Measurements from ENCODE around the gene ZNF668. TPM values are rescaled to one million over a fixed set of nuclear protein-coding genes. Genes with fewer than 3 reads are reported as not detected.
A peak's percentile ranks its signal among the peaks of the same experiment; 100 is the strongest.

Gene ZNF668
- total and polyA plus RNA-seq, 2 donors (not counting 1 experiment from before 2014, with no cell fraction given): 8.1 to 12.1 TPM

DNA sequence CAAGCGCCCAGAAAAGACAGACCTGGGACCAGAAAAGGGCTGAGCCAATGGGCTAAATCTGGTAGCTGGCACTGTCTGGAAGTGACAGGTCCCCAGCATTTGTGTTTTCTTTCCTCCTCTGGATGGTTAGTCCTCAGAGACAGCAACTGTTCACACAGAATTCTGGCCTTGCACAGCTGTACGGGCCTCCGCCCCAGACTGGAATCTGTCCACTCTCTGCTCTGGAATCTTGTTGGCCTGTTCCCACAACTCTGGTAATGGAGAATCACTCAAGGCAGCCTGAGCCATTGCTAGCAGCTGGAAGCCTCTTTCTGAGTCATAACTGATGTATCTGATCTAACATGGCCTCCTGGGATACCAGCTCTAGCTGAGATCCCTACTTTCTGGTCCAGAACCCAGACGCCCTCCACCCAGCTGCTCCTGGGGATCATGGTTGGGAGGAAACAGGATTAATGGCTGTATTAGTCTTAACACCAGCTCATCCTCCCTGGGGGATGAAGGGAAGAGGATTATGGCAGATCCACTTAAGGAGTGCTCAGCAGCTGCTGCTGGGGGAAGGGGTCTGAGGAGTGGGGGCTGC is 9.1 kb downstream of the ZNF668 start:
- Histone ChIP-seq H3K4me3 (replicated peaks in 1 of 4; ENCODE audit: control extremely low read depth in 1 of 4, insufficient read depth in 1 of 4, low read depth in 3 of 4, low read length in 4 of 4) (peak overlapping the region in 1 of 4 experiments; percentile 3), H3K4me2 (ENCODE audit: extremely low read depth, insufficient read depth, low read length) (peak overlapping the region; percentile 67), H3K9ac (ENCODE audit: insufficient read depth, low read length) (peak overlapping the region; percentile 61), H3K27ac (ENCODE audit: insufficient read depth, low read length) (peak overlapping the region; percentile 89), H4K20me1 (ENCODE audit: control insufficient read depth, extremely low read depth, insufficient read depth, low read length) (no peaks in the 10 kb centered on the region), H3K27me3 (ENCODE audit: control insufficient read depth, insufficient read depth, low read length) (no peaks in the 10 kb centered on the region), H2AFZ (ENCODE audit: low read length) (no peak overlapping the region), H3K4me1 (ENCODE audit: control insufficient read depth, extremely low read depth, insufficient read depth, low read length) (peaks cover 15% of the 10 kb centered on the region), H3K79me2 (ENCODE audit: control insufficient read depth, insufficient read depth, low read length) (peaks cover 59% of the 10 kb centered on the region), H3K36me3 (ENCODE audit: control insufficient read depth, insufficient read depth, low read length) (peaks cover 25% of the 10 kb centered on the region), H3K9me3 (ENCODE audit: control insufficient read depth, insufficient read depth, low read depth, low read length) (no peaks in the 10 kb centered on the region)
- no peak for TF ChIP-seq EZH2 (IDR thresholded peaks at IDR 0.05; ENCODE audit: low read length, missing control alignments)
- TF ChIP-seq, protein P1, sequence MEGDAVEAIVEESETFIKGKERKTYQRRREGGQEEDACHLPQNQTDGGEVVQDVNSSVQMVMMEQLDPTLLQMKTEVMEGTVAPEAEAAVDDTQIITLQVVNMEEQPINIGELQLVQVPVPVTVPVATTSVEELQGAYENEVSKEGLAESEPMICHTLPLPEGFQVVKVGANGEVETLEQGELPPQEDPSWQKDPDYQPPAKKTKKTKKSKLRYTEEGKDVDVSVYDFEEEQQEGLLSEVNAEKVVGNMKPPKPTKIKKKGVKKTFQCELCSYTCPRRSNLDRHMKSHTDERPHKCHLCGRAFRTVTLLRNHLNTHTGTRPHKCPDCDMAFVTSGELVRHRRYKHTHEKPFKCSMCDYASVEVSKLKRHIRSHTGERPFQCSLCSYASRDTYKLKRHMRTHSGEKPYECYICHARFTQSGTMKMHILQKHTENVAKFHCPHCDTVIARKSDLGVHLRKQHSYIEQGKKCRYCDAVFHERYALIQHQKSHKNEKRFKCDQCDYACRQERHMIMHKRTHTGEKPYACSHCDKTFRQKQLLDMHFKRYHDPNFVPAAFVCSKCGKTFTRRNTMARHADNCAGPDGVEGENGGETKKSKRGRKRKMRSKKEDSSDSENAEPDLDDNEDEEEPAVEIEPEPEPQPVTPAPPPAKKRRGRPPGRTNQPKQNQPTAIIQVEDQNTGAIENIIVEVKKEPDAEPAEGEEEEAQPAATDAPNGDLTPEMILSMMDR (conservative IDR thresholded peaks at IDR 0.05 in 1 of 2, IDR thresholded peaks at IDR 0.05 in 1 of 2; ENCODE audit: low read depth in 1 of 2, low read length in 2 of 2): no peak
- peak; percentile 93 to 96 for DNase-seq (ENCODE audit: low read depth in 2 of 2)

DNA sequence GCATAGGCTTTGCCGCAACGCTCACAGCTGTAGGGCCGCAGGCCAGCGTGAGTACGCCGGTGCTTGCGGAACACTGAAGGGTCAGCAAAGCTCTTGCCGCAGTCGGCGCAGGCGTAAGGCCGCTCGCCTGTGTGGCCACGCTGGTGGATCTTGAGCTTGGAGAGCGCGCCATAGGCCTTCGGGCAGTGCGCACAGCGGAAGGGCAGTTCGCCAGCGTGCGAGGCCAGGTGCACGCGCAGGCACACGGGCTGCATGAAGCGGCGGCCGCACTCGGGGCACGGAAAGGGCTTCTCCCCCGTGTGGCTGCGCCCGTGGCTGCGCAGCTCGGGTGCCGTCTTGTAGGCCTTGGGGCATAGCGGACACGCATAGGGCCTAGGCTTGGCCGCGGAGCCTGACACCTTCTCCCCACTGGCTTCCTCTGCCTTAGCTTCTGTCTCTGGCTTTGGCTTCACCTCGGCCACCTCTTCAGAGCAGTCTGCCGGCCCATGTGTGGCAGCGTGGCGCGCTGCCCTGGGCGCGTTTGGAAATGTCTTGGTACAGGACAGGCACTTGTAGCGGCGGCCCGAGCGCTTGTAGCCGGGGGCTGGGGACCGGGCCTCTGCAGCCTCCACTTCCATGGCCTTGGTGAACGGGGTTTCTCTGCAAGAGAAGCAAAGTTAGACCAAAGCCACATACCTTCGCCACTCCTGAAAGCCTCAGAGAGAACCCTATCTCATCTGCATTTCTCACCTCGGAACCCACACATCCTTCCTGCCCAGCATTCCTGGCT is 10.0 kb downstream of the ZNF668 start:
- H3K36me3 ChIP-seq (ENCODE audit: control insufficient read depth, insufficient read depth, low read length): peaks cover 25% of the 10 kb centered on the region
- H3K9ac ChIP-seq (ENCODE audit: insufficient read depth, low read length): peak overlapping the region; percentile 61
- peak overlapping the region; percentile 89 for H3K27ac ChIP-seq (ENCODE audit: insufficient read depth, low read length)
- H3K4me1 ChIP-seq (ENCODE audit: control insufficient read depth, extremely low read depth, insufficient read depth, low read length): peaks cover 15% of the 10 kb centered on the region
- H3K4me3 ChIP-seq (replicated peaks in 1 of 4; ENCODE audit: control extremely low read depth in 1 of 4, insufficient read depth in 1 of 4, low read depth in 3 of 4, low read length in 4 of 4): no peak overlapping the region
- H3K79me2 ChIP-seq (ENCODE audit: control insufficient read depth, insufficient read depth, low read length): peaks cover 55% of the 10 kb centered on the region
- no peaks in the 10 kb centered on the region for H3K9me3 ChIP-seq (ENCODE audit: control insufficient read depth, insufficient read depth, low read depth, low read length)
- no peak overlapping the region for H2AFZ ChIP-seq (ENCODE audit: low read length)
- DNase-seq (ENCODE audit: low read depth in 2 of 2): peak in 1 of 2 donors; percentile 53
- H3K27me3 ChIP-seq (ENCODE audit: control insufficient read depth, insufficient read depth, low read length): no peaks in the 10 kb centered on the region
- TF ChIP-seq EZH2 (IDR thresholded peaks at IDR 0.05; ENCODE audit: low read length, missing control alignments): no peak
- TF ChIP-seq, protein P1 (conservative IDR thresholded peaks at IDR 0.05 in 1 of 2, IDR thresholded peaks at IDR 0.05 in 1 of 2; ENCODE audit: low read depth in 1 of 2, low read length in 2 of 2): no peak
- H4K20me1 ChIP-seq (ENCODE audit: control insufficient read depth, extremely low read depth, insufficient read depth, low read length): no peaks in the 10 kb centered on the region
- H3K4me2 ChIP-seq (ENCODE audit: extremely low read depth, insufficient read depth, low read length): peak overlapping the region; percentile 67

DNA sequence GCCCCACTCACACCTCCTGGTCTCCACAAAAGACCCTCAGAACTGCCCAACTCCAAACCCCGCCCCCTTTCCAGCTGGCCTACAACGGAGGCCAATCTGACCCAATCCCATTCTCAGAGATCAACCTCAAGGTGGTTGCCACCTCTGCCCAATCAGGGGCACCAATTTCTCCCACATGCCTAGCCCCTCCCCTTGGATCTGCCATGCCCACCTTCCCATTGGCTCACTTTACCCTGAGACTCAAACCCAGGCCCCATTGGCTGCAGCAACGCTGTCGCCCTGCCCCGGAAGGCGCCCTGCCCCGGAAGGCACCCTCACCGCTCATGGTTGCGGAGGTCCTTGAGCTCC is 10.6 kb downstream of the ZNF668 start:
- Histone ChIP-seq H3K4me3 (replicated peaks in 1 of 4; ENCODE audit: control extremely low read depth in 1 of 4, insufficient read depth in 1 of 4, low read depth in 3 of 4, low read length in 4 of 4) (no peak overlapping the region), H3K9me3 (ENCODE audit: control insufficient read depth, insufficient read depth, low read depth, low read length) (no peaks in the 10 kb centered on the region), H4K20me1 (ENCODE audit: control insufficient read depth, extremely low read depth, insufficient read depth, low read length) (no peaks in the 10 kb centered on the region), H3K27me3 (ENCODE audit: control insufficient read depth, insufficient read depth, low read length) (no peaks in the 10 kb centered on the region), H3K27ac (ENCODE audit: insufficient read depth, low read length) (peak overlapping the region; percentile 89), H3K9ac (ENCODE audit: insufficient read depth, low read length) (no peak overlapping the region), H3K4me2 (ENCODE audit: extremely low read depth, insufficient read depth, low read length) (no peak overlapping the region), H2AFZ (ENCODE audit: low read length) (no peak overlapping the region), H3K79me2 (ENCODE audit: control insufficient read depth, insufficient read depth, low read length) (peaks cover 50% of the 10 kb centered on the region), H3K36me3 (ENCODE audit: control insufficient read depth, insufficient read depth, low read length) (peaks cover 25% of the 10 kb centered on the region), H3K4me1 (ENCODE audit: control insufficient read depth, extremely low read depth, insufficient read depth, low read length) (peaks cover 15% of the 10 kb centered on the region)
- no peak for DNase-seq (ENCODE audit: low read depth in 2 of 2)
- no peak for TF ChIP-seq EZH2 (IDR thresholded peaks at IDR 0.05; ENCODE audit: low read length, missing control alignments)
- TF ChIP-seq, protein P1 (conservative IDR thresholded peaks at IDR 0.05 in 1 of 2, IDR thresholded peaks at IDR 0.05 in 1 of 2; ENCODE audit: low read depth in 1 of 2, low read length in 2 of 2): no peak

Data from fibroblast of lung (primary cell).